T1000 (cell line): ENCODE results near the gene BAZ2B.

ENCODE experiments used
- DNase-seq: peaks from one replicate; lab custom pipeline; 2025; ENCODE audit warnings: mixed read lengths; lab: John Stamatoyannopoulos, UW

Gene BAZ2B

DNA sequence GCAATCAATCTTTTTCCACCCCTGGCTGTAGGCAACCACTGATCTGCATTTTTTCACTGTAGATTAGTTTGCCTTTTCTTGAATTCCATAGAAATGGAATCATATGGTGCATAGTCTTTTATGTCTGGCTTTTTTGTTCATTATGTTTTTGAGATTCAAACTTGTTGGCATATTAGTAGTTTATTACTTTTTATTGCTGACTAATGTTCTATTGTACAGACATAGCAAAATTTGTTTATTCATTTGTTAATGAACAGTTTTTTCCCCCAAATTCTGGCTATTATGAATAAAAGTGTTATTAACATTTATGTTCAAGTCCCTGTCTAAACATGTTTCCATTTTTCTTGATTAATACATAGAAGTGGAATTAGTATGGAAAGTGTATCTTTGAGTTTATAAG, 308.4 kb downstream of the BAZ2B start:
- no peak for DNase-seq

DNA sequence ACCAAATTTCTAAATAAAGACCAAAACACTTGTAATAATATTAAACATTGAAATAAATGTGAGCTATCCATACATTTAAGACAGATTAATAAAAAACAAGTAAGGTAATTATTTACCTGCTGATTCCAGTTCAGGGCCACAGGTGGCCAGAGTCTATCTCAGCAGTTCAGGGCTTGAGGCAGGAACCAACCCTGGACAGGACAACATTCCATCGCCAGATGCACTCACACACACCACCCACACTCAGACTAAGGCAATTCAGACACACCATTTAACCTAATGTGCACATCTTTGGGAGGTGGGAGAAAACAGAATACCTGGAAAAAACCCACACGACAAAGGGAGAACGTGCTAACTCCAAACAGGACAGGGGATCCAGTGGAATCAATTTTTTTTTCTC, 315.8 kb downstream of the BAZ2B start:
- no peak for DNase-seq

DNA sequence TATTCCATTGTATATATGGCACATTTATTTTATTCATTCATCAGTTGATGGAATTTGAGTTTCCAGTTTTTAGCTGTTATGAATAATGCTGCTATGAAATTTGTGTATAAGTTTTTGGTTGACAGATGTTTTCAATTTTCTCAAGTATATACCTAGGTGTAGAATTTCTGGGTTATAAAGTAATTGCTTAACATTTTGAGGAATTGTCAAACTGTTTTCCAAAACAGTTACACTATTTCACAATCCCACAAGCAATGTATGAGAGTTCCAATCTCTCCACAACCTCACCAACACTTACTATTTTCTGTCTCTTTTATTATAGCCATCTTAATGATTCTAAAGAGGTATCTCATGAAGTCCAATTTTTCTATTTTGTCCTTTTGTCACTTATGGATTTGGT, 317.4 kb downstream of the BAZ2B start:
- no peak for DNase-seq

DNA sequence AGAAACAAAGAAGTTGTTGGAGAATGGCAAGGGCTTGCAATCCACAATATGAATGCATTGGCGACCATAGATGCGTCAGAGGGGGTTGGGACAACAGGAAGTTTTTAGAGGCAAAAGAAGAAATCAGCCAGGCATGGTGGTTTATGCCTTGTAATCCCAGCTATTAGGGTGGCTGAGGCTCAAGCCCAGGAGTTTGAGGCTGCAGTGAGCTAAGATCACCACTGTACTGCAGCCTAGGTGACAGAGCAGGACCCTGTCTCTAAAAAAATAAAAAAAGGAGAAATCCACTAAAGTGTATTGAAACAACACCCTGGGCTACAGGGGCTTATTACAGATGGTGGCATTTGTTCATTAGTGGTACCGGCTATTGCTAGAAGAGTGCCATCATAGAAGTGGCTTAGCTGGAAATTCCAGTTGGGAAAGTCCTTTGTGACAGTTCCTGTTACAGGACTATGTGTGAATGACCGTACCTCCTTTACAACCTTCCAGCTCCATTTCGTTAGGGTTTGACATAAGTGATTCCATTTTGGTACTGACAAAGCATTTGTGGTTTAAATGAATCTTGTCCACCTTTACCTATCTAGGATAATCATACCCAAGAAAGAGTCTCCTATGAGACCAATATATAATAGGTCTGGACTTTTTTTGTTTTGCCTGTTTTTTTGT, 319.2 kb downstream of the BAZ2B start:
- DNase-seq, result no peak

DNA sequence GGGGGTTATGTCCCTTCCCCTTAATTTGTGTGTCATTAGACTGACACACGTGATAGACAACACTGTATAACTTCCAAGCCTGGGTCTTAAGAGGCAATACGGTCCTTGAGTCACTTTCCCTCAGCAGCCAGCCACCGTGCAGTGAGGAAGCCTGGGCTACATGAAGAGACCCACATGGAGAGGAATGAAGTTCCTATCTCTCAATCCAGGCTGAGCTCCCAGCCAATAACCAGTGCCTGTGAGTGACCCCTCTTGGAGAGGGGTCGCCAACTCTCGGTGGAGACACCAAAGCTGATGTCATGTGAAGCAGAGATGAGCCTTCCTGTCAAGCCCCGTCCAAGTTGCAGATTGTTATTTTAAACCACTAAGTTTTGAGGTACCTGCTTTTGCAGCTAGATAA, 324.2 kb downstream of the BAZ2B start:
- no peak for DNase-seq

DNA sequence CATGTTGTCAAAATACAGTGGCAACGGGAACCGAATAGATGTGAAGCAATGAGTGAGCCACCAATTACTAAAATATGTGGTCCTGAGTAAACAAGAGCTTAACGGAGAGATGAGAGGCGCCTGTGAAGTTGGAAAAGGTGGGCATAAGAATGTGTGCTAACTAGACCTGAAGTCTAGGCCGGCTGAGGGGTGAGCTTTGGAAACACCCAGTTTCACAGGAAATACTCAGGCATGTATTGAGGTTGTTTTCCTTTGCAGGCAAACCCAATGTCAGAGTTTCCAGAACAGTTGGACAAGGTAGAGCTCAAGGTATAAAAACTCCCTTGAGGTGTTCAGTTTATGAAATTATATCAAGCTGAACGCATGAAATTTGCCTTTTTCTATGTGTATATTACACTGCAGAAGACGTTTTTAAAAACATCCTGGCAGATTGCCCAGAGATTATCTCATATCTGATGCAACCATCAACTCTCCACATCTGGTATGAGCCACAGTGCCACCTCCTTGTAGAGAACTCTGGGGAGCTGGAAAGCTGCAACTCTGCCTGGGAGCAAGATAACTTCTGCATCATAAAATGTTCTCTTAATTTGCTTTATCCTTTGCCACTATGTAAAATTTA, 325.9 kb downstream of the BAZ2B start:
- no peak for DNase-seq

DNA sequence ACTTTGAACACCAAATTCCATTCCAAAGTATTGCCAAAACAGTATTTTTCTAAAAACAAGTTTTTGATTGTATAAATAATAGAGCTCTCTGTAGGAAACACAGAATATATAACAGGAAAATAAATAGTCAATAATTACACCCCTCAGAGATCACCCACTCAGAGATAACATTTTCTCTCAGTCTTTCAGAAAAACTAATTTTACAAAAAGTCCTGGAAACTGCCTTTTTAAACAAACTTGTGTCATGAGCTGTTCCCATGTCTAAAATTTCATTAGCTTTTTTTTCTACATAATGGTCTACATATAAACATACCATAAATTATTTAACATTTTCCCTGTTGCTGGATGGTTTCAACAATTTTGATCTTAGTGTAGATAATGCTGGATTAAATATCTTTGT, 328.6 kb downstream of the BAZ2B start:
- DNase-seq, result no peak

DNA sequence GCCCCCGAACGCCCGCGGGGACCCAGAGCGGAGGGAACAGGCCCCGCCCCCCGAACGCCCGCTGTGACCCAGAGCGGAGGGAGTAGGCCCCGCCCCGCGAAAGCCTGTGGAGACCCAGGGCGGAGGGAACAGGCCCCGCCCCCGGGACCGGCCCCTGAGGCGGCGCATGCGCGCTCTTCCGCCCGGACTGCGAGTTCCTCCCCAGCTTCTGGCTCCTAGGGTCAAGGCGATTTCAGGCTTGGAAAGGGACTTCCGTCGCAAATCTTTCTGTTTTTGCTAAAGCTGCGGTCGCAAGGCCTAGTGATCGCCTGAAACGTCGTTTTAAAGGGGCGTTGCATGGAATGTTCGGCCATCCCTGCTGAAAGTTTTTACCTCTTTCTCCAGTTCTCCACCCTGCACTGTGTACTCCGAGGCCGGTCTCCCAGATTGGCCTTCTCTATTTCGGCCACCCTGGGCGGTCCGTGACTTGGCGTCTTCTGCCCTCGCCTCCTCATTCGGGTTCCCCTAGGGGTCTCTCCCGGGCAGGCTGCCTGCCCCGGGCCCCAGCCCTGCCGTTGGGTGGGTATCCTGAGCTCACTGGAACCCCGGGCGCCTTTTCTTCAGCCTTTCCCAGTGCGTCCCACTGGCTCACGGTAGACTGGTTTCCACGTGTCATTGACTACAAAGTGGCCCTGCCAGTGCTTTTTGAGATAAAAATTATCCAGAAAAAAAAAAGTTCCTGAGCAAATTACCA, 329.5 kb downstream of the BAZ2B start:
- peak; percentile 93 for DNase-seq

DNA sequence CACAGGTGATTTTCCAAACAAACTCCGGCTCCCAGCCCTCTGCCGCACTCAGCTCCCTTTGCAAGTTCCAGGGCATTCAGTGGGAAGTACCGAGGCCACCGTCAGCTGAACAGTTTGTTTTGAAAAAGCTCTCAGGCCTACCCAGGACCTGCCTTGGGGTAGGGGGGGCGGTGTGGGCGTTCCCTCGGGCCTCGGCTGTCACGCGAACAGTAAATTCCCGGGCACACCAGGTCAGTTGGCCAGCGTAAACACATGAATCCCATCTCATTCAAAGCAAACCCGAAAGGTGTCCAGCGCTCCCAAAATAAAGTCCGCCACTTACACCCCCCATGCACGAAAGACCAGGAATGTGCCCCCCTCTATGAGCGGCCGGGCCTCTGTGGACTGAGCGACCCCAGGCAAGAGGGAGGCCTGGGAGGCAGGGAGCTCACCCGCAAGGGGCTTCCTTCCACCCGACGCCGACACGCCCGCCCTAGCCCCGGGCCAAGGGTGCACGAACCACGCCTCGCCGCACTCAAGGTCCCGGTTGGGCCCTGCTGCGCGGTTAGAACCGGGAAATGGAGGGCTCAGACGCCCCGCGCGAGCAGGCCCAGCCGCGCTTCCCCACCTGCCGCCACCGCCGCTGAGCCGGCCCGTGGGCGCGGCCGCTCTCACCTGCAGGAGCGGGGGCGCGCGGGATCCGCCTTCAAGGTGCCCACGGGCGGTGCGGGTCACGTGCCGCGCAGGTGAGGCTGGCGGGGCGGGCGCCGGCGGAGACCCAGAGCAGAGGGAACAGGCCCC, 330.2 kb downstream of the BAZ2B start, which contains the start of gene WDSUB1:
Gene WDSUB1 (minus strand): TSS at position 775 of the 780 bp plus-strand sequence. CDS start 3,634 bp downstream, outside the sequence.
- peak; percentile 64 for DNase-seq

DNA sequence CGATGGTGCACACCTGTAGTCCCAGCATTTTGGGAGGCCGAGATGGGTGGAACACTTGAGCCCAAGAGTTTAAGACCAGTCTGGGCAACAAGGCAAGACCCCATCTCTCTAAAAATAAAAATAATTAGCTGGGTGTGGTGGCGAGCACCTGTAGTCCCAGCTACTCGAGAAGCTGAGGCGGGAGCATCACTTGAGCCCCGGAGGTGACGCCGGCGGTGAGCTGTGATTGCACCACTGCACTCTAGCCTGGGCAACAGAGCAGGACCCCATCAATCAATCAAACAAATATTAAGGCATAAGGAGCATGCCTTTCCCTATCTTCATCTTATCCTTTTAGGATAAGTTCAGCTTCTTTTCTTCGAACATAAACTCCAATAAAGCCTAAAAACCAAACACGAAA, 330.9 kb downstream of the BAZ2B start:
- DNase-seq, result no peak

DNA sequence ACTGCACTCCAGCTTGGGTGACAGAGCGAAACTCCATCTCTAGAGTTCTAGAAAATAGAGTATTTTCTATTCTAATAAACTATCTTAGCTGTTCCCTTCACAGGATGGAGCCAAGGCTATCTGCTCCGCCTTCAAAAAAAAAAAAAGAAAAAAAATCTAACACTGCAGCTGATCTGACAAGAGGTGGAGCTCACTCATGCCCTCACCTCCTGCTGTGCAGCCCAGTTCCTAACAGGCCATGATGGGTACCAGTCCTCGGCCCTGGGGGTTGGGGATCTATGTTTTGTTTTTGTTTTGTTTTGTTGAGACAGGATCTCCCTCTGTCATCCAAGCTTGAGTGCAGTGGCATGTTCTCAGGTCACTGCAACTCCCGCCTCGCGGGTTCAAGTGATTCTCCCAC, 332.8 kb downstream of the BAZ2B start:
- DNase-seq, result no peak

DNA sequence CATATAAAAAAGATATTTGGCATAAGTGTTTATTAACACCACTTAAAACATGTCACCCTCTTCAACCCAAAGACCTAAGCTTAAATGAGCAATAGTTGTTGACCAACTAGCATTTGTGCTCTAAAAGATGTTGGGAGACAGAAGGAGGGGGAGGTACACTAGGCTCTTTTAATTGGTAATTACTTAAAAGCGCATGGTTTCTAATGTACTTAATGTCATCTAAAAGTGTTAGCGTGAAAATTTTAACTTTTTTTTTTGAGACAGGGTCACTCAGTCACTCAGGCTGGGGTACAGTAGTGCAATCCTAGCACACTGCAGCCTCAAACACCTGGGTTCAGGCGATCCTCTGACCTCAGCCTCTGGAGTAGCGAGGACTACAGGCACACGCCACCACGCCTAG, 335.3 kb downstream of the BAZ2B start:
- DNase-seq, result no peak

DNA sequence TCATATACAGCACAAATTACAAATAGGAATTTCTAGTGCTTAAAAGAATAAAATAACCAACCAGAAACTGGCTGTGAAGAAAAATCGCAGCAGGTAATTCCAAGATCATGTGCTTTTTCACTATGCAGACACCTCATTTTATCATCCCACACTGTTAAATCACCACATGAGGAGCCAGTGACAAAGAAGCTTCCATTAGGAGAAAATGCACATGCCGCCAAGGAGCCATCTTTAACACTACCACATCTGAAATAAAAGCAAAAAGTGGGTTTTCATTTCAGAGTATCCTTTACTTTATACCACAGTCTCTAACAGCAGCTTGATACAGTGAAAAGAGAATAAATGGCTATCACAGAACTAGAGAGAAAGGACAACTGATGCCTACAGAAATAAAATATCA, 336.6 kb downstream of the BAZ2B start:
- no peak for DNase-seq

DNA sequence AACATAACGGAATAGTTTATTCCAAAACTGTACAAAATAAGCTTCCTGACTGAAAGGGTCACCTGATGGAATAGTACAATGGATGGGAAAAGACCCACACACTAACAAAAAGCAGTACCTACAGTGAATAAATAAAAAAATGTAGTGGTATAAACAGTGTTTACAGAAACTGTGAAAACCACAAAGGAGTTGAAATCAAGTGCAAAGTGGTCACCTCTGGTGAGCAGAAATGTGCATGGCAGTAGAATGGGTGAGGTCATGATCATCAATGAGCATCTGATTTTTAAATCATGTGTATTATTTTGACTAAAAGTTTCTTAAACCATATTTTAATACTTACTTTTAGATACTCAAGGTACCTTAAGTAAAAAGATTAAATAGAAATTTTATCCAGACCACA, 341.2 kb downstream of the BAZ2B start:
- DNase-seq, result no peak

DNA sequence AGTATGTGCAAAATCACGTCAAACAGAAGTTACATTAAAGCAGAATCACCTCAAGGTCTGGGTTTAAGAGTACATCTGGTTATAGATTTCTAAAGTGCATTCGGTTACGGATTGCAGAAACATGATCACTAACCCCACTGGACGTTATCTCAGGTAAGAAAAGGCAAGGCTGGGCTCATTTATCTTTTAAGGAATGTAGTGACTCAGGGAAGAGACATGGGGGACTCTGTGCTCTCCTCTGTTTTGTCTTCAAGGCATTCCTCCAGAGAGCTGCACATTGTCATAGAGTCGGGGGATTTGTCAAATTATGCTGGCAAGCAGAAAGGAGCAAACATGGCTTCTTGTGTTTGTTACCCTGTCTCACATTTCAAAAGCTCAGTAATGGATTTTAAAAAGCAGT, 344.2 kb downstream of the BAZ2B start:
- no peak for DNase-seq

DNA sequence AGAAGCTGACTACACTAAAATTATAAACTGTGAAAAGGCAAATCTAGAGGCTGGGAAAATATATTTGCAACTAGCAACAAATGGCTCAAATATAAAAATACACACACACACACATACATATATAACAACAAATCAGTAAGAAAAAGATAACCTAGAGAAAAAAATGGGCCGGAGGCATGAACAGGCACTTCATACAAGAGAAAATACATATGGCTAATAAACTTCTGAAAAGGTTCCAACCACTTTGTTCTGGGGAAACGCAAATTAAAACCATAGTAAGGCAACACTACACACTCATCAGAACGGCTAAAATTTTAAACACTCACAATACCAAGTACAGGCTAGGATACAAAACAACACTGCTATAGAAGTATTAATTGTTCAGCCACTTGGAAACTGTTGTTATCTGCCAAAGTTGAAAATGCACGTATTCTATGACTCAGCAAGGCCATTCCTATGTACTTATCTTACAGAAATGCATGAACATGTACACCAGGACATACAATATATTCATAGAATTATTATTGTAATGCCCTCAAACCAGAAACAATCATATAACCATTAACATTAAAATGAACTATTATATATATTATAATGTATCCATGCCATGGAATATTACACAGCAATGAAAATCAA, 345.5 kb downstream of the BAZ2B start:
- DNase-seq, result no peak
